Muscle layer of colon (tissue), 2 donors: Measurements from ENCODE around the gene FNIP1.
"Not testable (repeated sequence)": the region's sequence is repeated elsewhere in the genome, so short reads cannot be mapped to it uniquely, and the experiment has no call there.

Experiments used
- H3K27ac ChIP-seq: one replicate; pipeline ENCODE4 v1.7.0; 2013; ENCODE audit warnings: low read depth, mild to moderate bottlenecking, low read length, moderate library complexity
- H3K27me3 ChIP-seq, 2 donors: one replicate each; pipeline ENCODE4 v1.7.0; 2013; ENCODE audit warnings: low read length in 2 of 2, mild to moderate bottlenecking in 2 of 2; ENCODE audit not compliant: insufficient read depth in 2 of 2, control insufficient read depth in 1 of 2
- H3K36me3 ChIP-seq: one replicate; pipeline ENCODE4 v1.7.0; 2013; ENCODE audit warnings: mild to moderate bottlenecking, low read length; ENCODE audit not compliant: insufficient read depth
- H3K4me1 ChIP-seq: one replicate; pipeline ENCODE4 v1.7.0; 2013; ENCODE audit warnings: mild to moderate bottlenecking, low read length; ENCODE audit not compliant: insufficient read depth
- H3K4me3 ChIP-seq, 2 donors: one replicate each; pipeline ENCODE4 v1.7.0; 2013; ENCODE audit warnings: low read length in 2 of 2, low read depth in 1 of 2, mild to moderate bottlenecking in 1 of 2, moderate library complexity in 1 of 2
- H3K9ac ChIP-seq: one replicate; pipeline ENCODE4 v1.7.0; 2013; ENCODE audit warnings: low read length
- H3K9me3 ChIP-seq: one replicate; pipeline ENCODE4 v1.7.0; 2013; ENCODE audit warnings: mild to moderate bottlenecking, low read length
- donor health status: abdominal sarcoma.
- donor health status: Adenocarcinoma of cecum.

The FNIP1 gene

GRCh38 chr5:131634666-131634995 is 162.2 kb downstream of the FNIP1 start:
- H3K9ac ChIP-seq = peak overlapping the region; percentile 95
- H3K36me3 ChIP-seq = no peaks in the 10 kb centered on the region
- peaks cover 28% of the 10 kb centered on the region for H3K4me1 ChIP-seq

GRCh38 chr5:131634238-131634637 is 162.6 kb downstream of the FNIP1 start:
- H3K4me3 ChIP-seq = peak overlapping the region; percentile 84 to 86
- peak overlapping the region; percentile 96 for H3K27ac ChIP-seq
- peaks cover 28% of the 10 kb centered on the region for H3K4me1 ChIP-seq
- no peaks in the 10 kb centered on the region for H3K36me3 ChIP-seq
- no peaks in the 10 kb centered on the region for H3K27me3 ChIP-seq
- H3K9me3 ChIP-seq = no peaks in the 10 kb centered on the region
- peak overlapping the region; percentile 95 for H3K9ac ChIP-seq

More at GRCh38 chr5:131634666-131634995, 162.2 kb downstream of the FNIP1 start:
- Histone ChIP-seq H3K4me3 (peak overlapping the region; percentile 84 to 86), H3K27ac (peak overlapping the region; percentile 96), H3K9me3 (no peaks in the 10 kb centered on the region), H3K27me3 (no peaks in the 10 kb centered on the region)

- H3K9me3 ChIP-seq = no peaks in the 10 kb centered on the region
- no peaks in the 10 kb centered on the region for H3K36me3 ChIP-seq
- peak overlapping the region in 1 of 2 donors; percentile 86 for H3K4me3 ChIP-seq
- H3K4me1 ChIP-seq = peaks cover 28% of the 10 kb centered on the region
- H3K9ac ChIP-seq = peak overlapping the region; percentile 95
- H3K27me3 ChIP-seq = no peaks in the 10 kb centered on the region
- no peak overlapping the region for H3K27ac ChIP-seq
Measured at GRCh38 chr5:131633830-131634229, 163.0 kb downstream of the FNIP1 start.

GRCh38 chr5:131630963-131631350 is 165.9 kb downstream of the FNIP1 start:
- Histone ChIP-seq H3K9ac (no peak overlapping the region), H3K4me3 (no peak overlapping the region), H3K27ac (no peak overlapping the region), H3K36me3 (no peaks in the 10 kb centered on the region), H3K9me3 (no peaks in the 10 kb centered on the region), H3K4me1 (peaks cover 21% of the 10 kb centered on the region), H3K27me3 (no peaks in the 10 kb centered on the region)

GRCh38 chr5:131630208-131630962 is 166.4 kb downstream of the FNIP1 start:
- Histone ChIP-seq H3K9me3 (no peaks in the 10 kb centered on the region), H3K27me3 (no peaks in the 10 kb centered on the region), H3K4me3 (no peak overlapping the region), H3K4me1 (peaks cover 20% of the 10 kb centered on the region), H3K27ac (no peak overlapping the region), H3K9ac (no peak overlapping the region), H3K36me3 (no peaks in the 10 kb centered on the region)

GRCh38 chr5:131628990-131629389 is 167.8 kb downstream of the FNIP1 start:
- H3K9me3 ChIP-seq = no peaks in the 10 kb centered on the region
- no peak overlapping the region for H3K4me3 ChIP-seq
- no peaks in the 10 kb centered on the region for H3K27me3 ChIP-seq
- H3K27ac ChIP-seq = no peak overlapping the region
- H3K4me1 ChIP-seq = peaks cover 17% of the 10 kb centered on the region
- no peak overlapping the region for H3K9ac ChIP-seq
- no peaks in the 10 kb centered on the region for H3K36me3 ChIP-seq

GRCh38 chr5:131627207-131627865 is 169.5 kb downstream of the FNIP1 start:
- H3K9me3 ChIP-seq = no peaks in the 10 kb centered on the region
- H3K4me1 ChIP-seq = peaks cover 13% of the 10 kb centered on the region
- no peak overlapping the region for H3K27ac ChIP-seq
- no peaks in the 10 kb centered on the region for H3K36me3 ChIP-seq
- H3K27me3 ChIP-seq = no peaks in the 10 kb centered on the region
- no peak overlapping the region for H3K4me3 ChIP-seq
- no peak overlapping the region for H3K9ac ChIP-seq

GRCh38 chr5:131622633-131623032 is 174.2 kb downstream of the FNIP1 start:
- H3K9me3 ChIP-seq = no peaks in the 10 kb centered on the region
- H3K27ac ChIP-seq = no peak overlapping the region
- H3K4me1 ChIP-seq = no peaks in the 10 kb centered on the region
- no peaks in the 10 kb centered on the region for H3K36me3 ChIP-seq
- no peaks in the 10 kb centered on the region for H3K27me3 ChIP-seq
- H3K9ac ChIP-seq = no peak overlapping the region
- H3K4me3 ChIP-seq = no peak overlapping the region

- not testable (repeated sequence) for H3K9ac ChIP-seq, H3K36me3 ChIP-seq, H3K4me1 ChIP-seq, H3K4me3 ChIP-seq, H3K27ac ChIP-seq, H3K27me3 ChIP-seq, H3K9me3 ChIP-seq
Measured at GRCh38 chr5:131621164-131621563, 175.7 kb downstream of the FNIP1 start.

- H3K27ac ChIP-seq = no peak overlapping the region
- H3K9ac ChIP-seq = no peak overlapping the region
- H3K4me1 ChIP-seq = peaks cover 6% of the 10 kb centered on the region
- no peak overlapping the region for H3K4me3 ChIP-seq
- no peaks in the 10 kb centered on the region for H3K36me3 ChIP-seq
- H3K9me3 ChIP-seq = no peaks in the 10 kb centered on the region
- H3K27me3 ChIP-seq = no peaks in the 10 kb centered on the region
Measured at GRCh38 chr5:131619102-131619501, 177.7 kb downstream of the FNIP1 start.

GRCh38 chr5:131617140-131617822 is 179.5 kb downstream of the FNIP1 start:
- Histone ChIP-seq H3K4me1 (peaks cover 6% of the 10 kb centered on the region), H3K9ac (no peak overlapping the region), H3K9me3 (no peaks in the 10 kb centered on the region), H3K36me3 (no peaks in the 10 kb centered on the region), H3K4me3 (no peak overlapping the region), H3K27ac (no peak overlapping the region), H3K27me3 (no peaks in the 10 kb centered on the region)
